SJSA1 (cell line): Measurements from ENCODE around the gene PPP2R2C. TPM values are rescaled to one million over a fixed set of nuclear protein-coding genes. Genes with fewer than 3 reads are reported as not detected.

Source experiments
- DNase-seq, 2 experiments: peaks; one replicate each; pipeline ENCODE4 v3.0.0-alpha.2; 2015 to 2020; ENCODE audit warnings: low spot score in 2 of 2, low read depth in 1 of 2
- H3K27ac ChIP-seq: fragments of 250-450 bp; sonication (Bioruptor Pico); 2 replicates; pipeline ENCODE4 v1.5.1; 2020; ENCODE audit warnings: mild to moderate bottlenecking, moderate library complexity
- H3K27me3 ChIP-seq: fragments of 250-450 bp; sonication (Bioruptor Pico); replicated peaks from 2 replicates; pipeline ENCODE4 v1.5.1; 2020; ENCODE audit warnings: mild to moderate bottlenecking, moderate library complexity
- H3K36me3 ChIP-seq: fragments of 250-450 bp; sonication (Bioruptor Pico); 2 replicates; pipeline ENCODE4 v1.5.1; 2020; ENCODE audit warnings: mild to moderate bottlenecking
- H3K4me1 ChIP-seq: fragments of 250-450 bp; sonication (Bioruptor Pico); replicated peaks from 2 replicates; pipeline ENCODE4 v1.6.1; 2021; ENCODE audit warnings: mild to moderate bottlenecking
- H3K4me3 ChIP-seq: fragments of 250-450 bp; sonication (Bioruptor Pico); 2 replicates; pipeline ENCODE4 v1.5.1; 2020; ENCODE audit warnings: mild to moderate bottlenecking
- H3K9me3 ChIP-seq: fragments of 250-450 bp; sonication (Bioruptor Pico); replicated peaks from 2 replicates; pipeline ENCODE4 v1.5.1; 2020; ENCODE audit warnings: mild to moderate bottlenecking
- total RNA-seq: library from RNA; depleted of rRNA; stranded (reverse); fragments of >200 nt; shearing (Covaris generic); gene quantifications from 2 replicates; pipeline ENCODE4 v1.2.3, GENCODE V29; 2014

Gene PPP2R2C
- total RNA-seq, 1 experiment from 2014 or later, result not detected

DNA sequence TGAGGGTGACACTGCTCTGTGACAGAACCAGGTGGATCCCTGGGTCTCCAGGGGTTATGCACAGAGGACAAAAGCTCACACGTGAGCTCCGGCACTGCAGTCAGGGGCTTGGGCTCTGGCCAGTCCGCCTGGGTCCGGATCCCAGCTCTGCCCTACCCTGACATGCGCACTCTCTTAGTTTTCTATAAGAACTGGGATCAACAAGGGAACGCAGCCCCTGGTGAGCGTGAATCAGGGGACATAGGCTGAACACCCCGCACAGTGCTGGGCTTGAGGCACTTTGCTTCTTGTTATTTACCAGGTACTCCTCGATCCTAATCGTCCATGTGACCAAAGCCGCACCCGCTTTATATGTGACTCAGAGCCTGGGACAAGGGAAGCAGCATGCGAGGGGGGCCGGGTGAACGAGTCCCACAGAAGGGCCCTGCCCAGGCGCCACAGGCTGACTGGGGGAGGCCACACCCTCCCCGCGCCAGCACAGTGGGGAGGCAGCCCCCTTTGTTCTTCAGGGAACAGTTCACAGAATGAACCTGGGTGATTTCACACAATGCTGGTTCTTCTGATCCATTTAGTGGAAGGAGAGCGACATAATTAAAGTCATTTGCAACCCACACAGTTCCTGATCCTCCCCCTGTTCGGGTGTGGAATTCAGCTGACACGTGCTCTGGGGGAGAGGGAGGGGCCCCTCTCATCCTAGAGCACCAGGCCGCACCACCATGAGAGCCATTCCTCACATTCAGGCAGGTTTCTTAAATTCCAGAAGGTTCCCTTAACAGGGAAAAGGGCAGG, 147.2 kb downstream of the PPP2R2C start:
- Histone ChIP-seq H3K27me3 (no peaks in the 10 kb centered on the region), H3K27ac (no peak overlapping the region), H3K4me1 (no peaks in the 10 kb centered on the region), H3K4me3 (no peak overlapping the region), H3K9me3 (no peaks in the 10 kb centered on the region), H3K36me3 (no peaks in the 10 kb centered on the region)
- no peak for DNase-seq

DNA sequence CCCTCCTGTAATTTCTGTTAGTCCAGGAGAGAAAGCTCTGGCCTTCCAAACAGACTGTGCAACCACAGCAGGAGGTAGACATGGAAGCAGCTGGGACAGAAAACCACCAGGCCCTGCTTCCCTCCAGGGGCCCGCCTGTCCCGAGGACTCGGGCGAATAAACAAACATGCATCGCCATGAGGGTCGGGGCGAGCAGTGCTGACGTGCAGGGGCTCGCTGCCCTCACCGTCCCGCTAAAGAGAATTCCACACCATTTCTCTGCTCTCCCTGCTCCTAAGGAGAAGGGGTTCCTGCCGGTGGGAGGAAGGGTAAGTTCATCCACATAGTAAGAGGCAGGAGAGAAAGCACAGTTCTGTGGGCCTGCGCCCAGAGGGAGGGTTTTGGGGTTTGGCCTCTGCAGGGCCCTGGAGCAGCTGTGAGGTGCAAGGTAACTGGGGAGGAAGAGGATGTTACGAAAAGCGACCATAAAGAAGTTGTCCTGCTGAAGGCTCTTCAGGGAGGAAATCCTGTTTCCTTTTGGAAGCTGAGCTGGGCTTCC, 147.9 kb downstream of the PPP2R2C start:
- Histone ChIP-seq H3K4me1 (no peaks in the 10 kb centered on the region), H3K27me3 (no peaks in the 10 kb centered on the region), H3K9me3 (no peaks in the 10 kb centered on the region), H3K36me3 (no peaks in the 10 kb centered on the region), H3K27ac (no peak overlapping the region), H3K4me3 (no peak overlapping the region)
- DNase-seq, result no peak

DNA sequence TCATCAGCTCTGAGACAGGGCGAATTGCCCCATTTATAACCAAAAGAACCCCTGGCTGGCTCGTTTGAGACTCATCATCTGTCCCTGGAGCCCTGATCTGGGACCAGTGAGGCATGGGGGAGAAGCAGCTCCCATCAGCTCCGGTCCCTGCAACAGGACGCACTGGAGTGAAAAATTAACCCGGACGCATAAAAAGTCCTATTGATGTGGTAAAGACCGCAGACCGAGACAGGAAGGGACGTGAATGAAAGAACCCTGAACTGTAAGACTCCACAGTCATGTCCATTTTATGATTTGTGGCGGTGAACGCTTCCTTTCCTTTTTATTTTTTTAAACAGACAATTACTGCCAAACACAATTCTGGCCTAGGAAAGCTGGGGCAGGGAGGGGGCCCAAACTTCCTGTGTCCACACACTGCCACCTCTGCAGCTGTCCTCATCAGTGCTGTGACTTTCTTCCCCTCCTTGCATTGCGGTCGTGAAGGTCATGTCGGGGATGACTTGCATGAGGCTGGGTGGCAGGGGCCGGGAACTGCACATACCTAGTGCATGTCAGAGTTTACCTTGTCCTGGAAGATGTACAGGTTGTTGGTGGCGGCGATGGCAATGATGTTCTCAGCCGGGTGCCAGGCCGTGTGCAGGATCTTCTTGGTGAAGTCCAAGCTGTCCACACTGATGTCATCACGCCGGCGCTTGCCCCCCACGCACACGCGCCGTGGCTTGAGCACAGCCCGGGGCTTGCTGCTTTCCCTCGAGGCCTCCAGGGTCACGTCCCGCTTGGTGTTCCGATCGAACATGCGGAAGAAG, 149.4 kb downstream of the PPP2R2C start:
- H3K4me3 ChIP-seq, result no peak overlapping the region
- no peaks in the 10 kb centered on the region for H3K27me3 ChIP-seq
- H3K36me3 ChIP-seq, result no peaks in the 10 kb centered on the region
- H3K4me1 ChIP-seq, result no peaks in the 10 kb centered on the region
- no peak for DNase-seq
- no peak overlapping the region for H3K27ac ChIP-seq
- H3K9me3 ChIP-seq, result no peaks in the 10 kb centered on the region

DNA sequence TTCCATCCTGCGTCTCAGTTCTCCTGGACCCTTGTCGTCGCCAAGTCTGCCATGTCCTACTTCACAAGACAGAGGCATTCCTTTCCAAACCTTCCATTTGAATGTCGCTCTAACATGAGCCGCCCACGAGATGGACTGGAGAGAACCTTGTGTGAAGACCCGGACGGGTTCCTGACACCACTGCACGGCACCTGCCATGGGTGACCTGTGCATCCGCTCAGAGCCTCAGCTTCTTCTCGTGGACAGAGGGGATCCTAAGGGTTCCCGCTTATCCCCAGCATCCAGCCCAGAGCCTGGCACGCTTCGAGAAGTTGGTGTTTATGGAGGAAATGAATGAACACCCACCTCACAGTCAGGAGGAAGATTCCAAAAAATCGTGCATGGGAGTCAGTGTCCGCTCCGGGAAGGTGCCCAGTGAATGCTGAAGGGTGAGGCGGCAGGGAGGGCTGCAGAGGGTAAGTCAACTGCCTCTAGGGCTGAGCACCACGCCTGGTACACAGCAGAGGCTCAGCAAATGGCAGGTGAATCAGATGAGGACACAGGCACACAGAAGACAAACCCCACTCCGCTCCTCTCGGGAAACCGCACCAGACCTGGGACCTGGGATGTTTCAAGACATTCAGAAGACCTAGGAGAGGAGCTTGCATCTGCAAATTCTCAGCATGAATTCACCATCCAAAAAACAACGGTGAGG, 150.2 kb downstream of the PPP2R2C start:
- Histone ChIP-seq H3K4me3 (no peak overlapping the region), H3K36me3 (no peaks in the 10 kb centered on the region), H3K27me3 (no peaks in the 10 kb centered on the region), H3K27ac (no peak overlapping the region), H3K4me1 (no peaks in the 10 kb centered on the region), H3K9me3 (no peaks in the 10 kb centered on the region)
- DNase-seq, result no peak

DNA sequence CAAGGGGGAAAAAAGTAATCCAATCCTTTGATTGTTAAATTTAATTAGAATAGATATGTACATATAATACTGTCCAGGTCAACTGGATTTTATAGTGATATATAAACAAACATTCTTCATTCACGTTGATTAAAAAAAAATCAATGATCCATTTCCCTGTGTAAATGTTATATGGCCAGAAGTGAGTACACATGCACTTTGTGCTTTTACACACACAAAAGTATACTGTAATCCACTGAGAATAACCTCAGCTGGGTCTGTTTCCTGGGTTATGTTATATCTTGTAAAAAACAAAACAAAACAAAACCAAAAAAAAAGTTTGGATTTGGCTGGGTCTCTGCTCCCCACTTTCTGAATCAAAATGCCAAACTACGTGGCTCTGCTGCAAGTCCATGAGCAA, 151.1 kb downstream of the PPP2R2C start:
- no peaks in the 10 kb centered on the region for H3K27me3 ChIP-seq
- DNase-seq, result no peak

DNA sequence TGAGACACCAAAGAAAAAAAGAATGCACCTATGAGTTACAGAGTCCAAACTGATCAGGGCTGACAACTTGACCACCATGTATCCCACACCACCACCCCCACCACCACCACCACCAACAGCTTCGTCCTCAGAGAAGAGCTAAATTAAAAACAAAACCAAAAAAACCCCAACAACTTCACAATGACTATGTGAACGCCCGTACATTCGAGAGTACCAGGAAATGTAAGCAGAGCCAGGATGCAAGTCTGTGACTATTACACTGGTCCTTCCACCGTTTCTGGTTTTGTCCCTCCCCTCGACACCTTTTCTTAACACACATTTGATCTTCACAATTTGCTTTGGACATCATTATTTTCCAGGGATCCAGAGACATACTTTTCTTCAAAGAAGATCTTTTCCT, 151.8 kb downstream of the PPP2R2C start:
- H3K36me3 ChIP-seq, result no peaks in the 10 kb centered on the region
- no peaks in the 10 kb centered on the region for H3K9me3 ChIP-seq
- no peak overlapping the region for H3K27ac ChIP-seq
- DNase-seq, result no peak
- H3K4me1 ChIP-seq, result no peaks in the 10 kb centered on the region
- H3K4me3 ChIP-seq, result no peak overlapping the region
- no peaks in the 10 kb centered on the region for H3K27me3 ChIP-seq

More for the DNA sequence above, 151.1 kb downstream of the PPP2R2C start:
- H3K36me3 ChIP-seq, result no peaks in the 10 kb centered on the region
- no peaks in the 10 kb centered on the region for H3K4me1 ChIP-seq
- H3K27ac ChIP-seq, result no peak overlapping the region
- H3K4me3 ChIP-seq, result no peak overlapping the region
- no peaks in the 10 kb centered on the region for H3K9me3 ChIP-seq

DNA sequence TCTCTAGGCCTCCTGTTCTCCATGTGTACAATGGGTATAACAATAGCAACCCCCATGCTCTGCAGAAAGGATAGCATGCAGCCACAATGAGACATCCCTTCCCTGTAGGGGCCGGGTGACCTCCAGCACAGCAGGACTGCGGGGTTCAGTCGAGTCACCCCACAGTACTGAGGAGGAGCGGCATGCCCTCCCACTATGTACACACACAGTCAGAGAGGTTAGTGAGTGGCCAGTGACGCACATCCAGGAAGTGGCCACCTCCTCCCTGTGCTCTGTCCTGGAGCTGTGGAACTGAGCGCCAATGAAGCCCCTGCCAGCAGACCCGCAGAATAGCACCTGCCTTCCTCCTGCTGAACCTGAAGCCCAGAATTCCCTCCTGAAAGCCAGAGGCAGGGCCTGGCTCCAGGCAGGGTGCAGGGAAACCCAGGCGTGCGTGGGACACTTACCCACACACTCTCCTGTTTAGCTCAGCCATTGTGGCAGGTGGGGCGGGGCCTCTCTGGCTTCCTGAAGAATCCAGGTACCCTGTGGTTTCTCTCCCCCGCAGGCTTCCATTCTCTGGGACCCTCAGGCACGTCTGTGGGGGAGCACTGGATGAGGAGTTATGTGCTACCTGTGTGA, 152.8 kb downstream of the PPP2R2C start:
- no peak for DNase-seq
- Histone ChIP-seq H3K9me3 (no peaks in the 10 kb centered on the region), H3K27me3 (no peaks in the 10 kb centered on the region), H3K36me3 (no peaks in the 10 kb centered on the region), H3K4me1 (no peaks in the 10 kb centered on the region), H3K4me3 (no peak overlapping the region), H3K27ac (no peak overlapping the region)

DNA sequence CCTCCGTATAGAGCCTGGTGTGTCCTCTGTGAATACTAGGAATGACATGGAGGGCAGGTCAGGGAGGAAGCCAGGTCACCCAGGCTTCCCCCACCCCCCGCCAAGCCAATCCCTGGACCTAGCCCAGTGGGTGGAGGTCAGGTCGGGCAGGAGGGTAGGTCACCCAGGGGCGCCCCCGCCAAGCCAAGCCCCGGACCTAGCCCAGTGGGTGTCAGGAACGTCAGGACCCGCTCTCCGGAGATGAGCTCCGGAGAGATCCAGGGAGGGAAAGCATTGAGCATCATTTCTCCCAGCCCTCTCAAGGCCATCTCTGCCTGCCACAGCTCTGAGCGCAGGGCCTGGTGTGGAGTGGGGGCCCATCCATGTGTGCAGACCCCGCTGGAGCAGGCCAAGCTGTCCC, 154.2 kb downstream of the PPP2R2C start:
- Histone ChIP-seq H3K36me3 (no peaks in the 10 kb centered on the region), H3K4me1 (no peaks in the 10 kb centered on the region), H3K27me3 (no peaks in the 10 kb centered on the region), H3K27ac (no peak overlapping the region), H3K4me3 (no peak overlapping the region), H3K9me3 (no peaks in the 10 kb centered on the region)
- DNase-seq, result no peak

DNA sequence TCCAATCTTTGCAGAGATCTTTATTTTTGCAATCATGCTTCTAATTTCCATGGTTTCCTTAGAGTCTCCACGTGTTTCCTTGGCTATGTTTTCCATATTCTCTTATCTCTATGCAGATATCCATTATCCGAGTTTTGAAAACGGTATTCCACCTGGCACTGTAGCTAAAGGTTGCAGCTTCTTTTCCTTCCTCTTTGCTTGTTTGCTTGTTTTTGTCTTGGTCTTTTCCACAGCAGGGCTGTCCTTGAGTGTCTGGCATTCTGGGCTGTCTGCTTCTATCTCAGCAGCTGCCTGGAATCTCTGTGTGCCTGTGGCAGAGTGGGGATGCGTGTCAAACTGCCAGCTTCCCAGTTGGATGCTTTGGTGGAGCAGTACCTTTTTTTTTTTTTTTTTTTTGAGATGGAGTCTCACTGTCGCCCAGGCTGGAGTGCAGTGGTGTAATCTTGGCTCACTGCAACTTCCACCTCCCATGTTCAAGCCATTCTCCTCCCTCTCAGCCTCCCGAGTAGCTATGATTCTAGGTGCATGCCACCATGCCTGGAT, 155.9 kb downstream of the PPP2R2C start:
- Histone ChIP-seq H3K4me3 (no peak overlapping the region), H3K4me1 (no peaks in the 10 kb centered on the region), H3K27ac (no peak overlapping the region), H3K27me3 (no peaks in the 10 kb centered on the region), H3K9me3 (no peaks in the 10 kb centered on the region), H3K36me3 (no peaks in the 10 kb centered on the region)
- no peak for DNase-seq

DNA sequence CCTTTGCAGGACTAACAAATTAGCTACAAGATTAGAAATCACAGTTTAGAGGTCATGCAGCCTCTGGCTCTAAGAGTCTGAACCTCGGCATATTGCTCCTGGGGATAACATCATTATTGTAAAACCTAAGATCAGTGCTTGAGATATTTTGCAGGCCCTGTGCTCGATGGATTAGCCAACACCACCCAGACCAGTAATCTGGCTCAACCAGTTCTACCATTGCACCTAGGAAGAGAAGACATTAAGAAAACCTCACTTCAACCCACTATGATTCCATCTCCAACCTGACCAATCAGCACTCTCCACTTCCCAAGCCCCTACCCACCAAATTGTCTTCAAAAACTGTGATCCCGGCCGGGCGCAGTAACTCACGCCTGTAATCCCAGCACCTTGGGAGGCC, 159.2 kb downstream of the PPP2R2C start:
- H3K4me1 ChIP-seq, result no peaks in the 10 kb centered on the region
- no peaks in the 10 kb centered on the region for H3K36me3 ChIP-seq
- DNase-seq, result no peak
- H3K27me3 ChIP-seq, result no peaks in the 10 kb centered on the region; the same call in 1 of the 2 replicates
- no peaks in the 10 kb centered on the region for H3K9me3 ChIP-seq
- H3K4me3 ChIP-seq, result no peak overlapping the region
- H3K27ac ChIP-seq, result no peak overlapping the region

DNA sequence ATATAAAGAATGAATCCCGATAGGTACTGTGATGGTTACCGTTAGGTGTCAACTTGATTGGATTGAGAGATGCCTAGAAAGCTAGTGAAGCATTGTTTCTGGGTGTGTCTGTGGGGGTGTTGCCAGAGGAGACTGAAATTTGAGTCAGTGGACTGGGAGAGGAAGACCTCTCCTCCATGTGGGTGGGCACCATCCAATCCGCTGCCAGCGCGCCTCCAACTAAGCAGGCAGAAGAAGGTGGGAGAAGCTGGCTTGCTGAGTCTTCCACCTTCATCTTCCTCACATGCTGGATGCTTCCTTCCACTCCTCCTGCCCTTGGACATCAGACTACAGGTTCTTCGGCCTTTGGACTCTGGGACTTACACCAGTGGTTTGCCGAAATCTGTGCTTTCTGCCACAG, 162.6 kb downstream of the PPP2R2C start:
- no peaks in the 10 kb centered on the region for H3K9me3 ChIP-seq
- H3K27ac ChIP-seq, result no peak overlapping the region
- H3K4me3 ChIP-seq, result no peak overlapping the region
- H3K27me3 ChIP-seq, result no peaks in the 10 kb centered on the region; the same call in 1 of the 2 replicates
- no peak for DNase-seq
- H3K36me3 ChIP-seq, result no peaks in the 10 kb centered on the region
- no peaks in the 10 kb centered on the region for H3K4me1 ChIP-seq

DNA sequence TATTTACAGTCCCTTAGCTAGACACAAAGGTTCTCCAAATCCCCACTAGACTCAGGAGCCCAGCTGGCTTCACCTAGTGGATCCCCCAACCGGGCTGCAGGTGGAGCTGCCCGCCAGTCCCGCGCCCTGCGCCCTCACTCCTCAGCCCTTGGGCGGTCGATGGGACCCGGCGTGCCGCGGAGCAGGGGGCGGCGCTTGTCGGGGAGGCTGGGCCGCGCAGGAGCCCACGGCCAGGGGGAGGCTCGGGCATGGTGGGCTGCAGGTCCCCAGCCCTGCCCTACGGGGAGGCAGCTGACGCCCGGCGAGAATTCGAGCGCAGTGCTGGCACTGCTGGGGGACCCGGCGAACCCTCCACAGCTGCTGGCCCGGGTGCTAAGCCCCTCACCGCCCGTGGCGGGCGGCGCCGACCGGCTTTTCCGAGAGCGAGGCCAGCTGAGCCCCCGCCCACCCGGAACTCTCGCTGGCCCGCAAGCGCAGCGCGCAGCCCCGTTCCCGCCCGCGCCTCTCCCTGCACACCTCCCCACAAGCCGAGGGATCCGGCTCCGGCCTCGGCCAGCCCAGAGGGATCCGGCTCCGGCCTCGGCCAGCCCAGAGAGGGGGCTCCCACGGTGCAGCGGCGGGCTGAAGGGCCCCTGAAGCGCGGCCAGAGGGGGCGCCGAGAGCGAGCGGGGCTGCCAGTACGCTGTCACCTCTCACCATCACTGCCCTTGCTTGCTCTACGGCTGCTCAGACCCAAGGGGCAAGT, 163.3 kb downstream of the PPP2R2C start:
- DNase-seq, result no peak
- Histone ChIP-seq H3K27ac (no peak overlapping the region), H3K27me3 (no peaks in the 10 kb centered on the region; the same call in 1 of the 2 replicates), H3K4me1 (no peaks in the 10 kb centered on the region), H3K36me3 (no peaks in the 10 kb centered on the region), H3K9me3 (no peaks in the 10 kb centered on the region), H3K4me3 (0 out of 2 replicates have a peak overlapping the region, but pooled peaks have one; percentile 5)
